Lower leg skin (tissue), 4 donors: ENCODE results near the gene FLNB. TPM values are rescaled to one million over a fixed set of nuclear protein-coding genes. Genes with fewer than 3 reads are reported as not detected.

Experiments used
- DNase-seq, 2 donors: peaks; one replicate each; pipeline ENCODE4 v3.0.0-alpha.2; 2019; ENCODE audit warnings: low spot score in 2 of 2
- H3K4me3 ChIP-seq: fragments of 200-600 bp; sonication (generic); 2 replicates; pipeline ENCODE4 v1.5.1; 2017; ENCODE audit warnings: mild to moderate bottlenecking, low read depth; ENCODE audit not compliant: poor library complexity, severe bottlenecking
- POLR2A ChIP-seq, 2 donors: fragments of 450-650 bp; IDR thresholded peaks; one replicate each; pipeline ENCODE4 v1.6.1; 2016 to 2017; ENCODE audit warnings: antibody characterized with exemption in 2 of 2, mild to moderate bottlenecking in 1 of 2, moderate library complexity in 1 of 2
- WGBS, 2 donors: methylation state at CpG; one replicate each; pipeline ENCODE4 v1.1.5; 2018; 5-methylcytosine and 5-hydroxymethylcytosine counted together
- intact Hi-C: fragments of 100-400 bp; cut with DNase I; formaldehyde crosslinking; loops from one replicate; pipeline ENCODE4 v1.15.0; 2023; ENCODE audit warnings: low total_unique reads
- total RNA-seq, 4 donors: library from RNA; depleted of rRNA; stranded (reverse); fragments of >200 nt; gene quantifications; one replicate each; pipeline ENCODE4 v1.1.0, GENCODE V29; 2016
- TF ChIP-seq, protein P1 (sequence below), 3 donors: fragments of 450-650 bp; IDR thresholded peaks; one replicate each; pipeline ENCODE4 v1.5.1; 2016; ENCODE audit warnings: antibody characterized with exemption in 3 of 3, mild to moderate bottlenecking in 3 of 3, moderate library complexity in 2 of 3

The FLNB gene
- total RNA-seq, 4 donors from 2014 or later = 108 to 155 (median 128) TPM

DNA sequence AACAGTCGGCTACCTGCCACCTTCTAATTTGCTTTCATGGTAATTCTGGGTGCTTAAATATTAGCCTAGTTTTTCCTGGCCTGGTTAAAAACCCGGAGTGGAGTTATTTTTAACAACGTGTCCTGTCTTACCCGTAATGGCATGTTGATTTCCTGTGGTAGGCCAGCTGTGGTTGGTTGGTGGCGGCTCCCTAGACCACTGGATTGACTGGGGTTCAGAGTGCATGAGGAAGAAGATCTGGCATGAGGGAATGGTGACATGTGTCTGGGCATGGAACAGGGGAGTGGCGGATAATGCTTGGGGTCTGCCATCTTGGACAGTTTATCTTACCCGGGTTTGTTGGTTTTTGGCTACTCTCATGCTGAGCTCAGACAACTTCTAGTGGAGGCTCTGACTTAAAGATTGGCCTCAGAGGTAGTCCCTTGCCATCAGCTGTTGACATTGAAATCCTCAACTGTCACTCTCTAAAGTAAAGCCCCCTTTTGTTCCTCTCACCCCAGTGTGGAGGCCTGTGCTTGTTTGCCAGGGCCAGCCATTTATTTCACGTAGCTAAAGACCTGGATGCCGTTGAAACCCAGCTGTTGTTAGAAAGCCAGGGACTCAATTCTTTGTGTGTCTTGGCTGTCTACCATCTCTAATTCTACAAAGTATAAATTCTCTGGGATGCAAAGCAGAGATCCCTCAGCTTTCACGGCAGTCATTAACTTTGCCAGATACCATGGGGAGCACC, 121.0 kb downstream of the FLNB start:
- TF ChIP-seq, protein P1, sequence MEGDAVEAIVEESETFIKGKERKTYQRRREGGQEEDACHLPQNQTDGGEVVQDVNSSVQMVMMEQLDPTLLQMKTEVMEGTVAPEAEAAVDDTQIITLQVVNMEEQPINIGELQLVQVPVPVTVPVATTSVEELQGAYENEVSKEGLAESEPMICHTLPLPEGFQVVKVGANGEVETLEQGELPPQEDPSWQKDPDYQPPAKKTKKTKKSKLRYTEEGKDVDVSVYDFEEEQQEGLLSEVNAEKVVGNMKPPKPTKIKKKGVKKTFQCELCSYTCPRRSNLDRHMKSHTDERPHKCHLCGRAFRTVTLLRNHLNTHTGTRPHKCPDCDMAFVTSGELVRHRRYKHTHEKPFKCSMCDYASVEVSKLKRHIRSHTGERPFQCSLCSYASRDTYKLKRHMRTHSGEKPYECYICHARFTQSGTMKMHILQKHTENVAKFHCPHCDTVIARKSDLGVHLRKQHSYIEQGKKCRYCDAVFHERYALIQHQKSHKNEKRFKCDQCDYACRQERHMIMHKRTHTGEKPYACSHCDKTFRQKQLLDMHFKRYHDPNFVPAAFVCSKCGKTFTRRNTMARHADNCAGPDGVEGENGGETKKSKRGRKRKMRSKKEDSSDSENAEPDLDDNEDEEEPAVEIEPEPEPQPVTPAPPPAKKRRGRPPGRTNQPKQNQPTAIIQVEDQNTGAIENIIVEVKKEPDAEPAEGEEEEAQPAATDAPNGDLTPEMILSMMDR (IDR thresholded peaks at IDR 0.05) = no peak
- TF ChIP-seq POLR2A (IDR thresholded peaks at IDR 0.05) = no peak
- DNase-seq = no peak

DNA sequence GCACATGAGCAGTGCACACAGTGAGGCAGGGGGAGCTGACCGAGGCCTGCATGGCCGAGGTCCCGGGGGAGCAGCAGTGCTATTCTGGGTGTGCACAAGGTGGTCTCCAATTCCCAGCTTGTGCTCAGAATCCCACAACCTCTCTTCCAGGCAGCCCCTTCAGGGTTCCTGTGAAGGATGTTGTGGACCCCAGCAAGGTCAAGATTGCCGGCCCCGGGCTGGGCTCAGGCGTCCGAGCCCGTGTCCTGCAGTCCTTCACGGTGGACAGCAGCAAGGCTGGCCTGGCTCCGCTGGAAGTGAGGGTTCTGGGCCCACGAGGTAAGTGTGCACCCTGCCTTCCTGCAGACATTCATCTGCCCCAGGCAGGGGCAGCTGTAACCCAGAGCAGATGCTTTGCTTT, 122.4 kb downstream of the FLNB start:
- WGBS, 2 donors = 85 to 95% methylated on average over 10 to 11 of the region's 11 CpGs
- intact Hi-C loops = no loop called here
- TF ChIP-seq, protein P1 (IDR thresholded peaks at IDR 0.05) = no peak
- no peak for TF ChIP-seq POLR2A (IDR thresholded peaks at IDR 0.05)
- DNase-seq = no peak
- no peak overlapping the region for H3K4me3 ChIP-seq

More for the DNA sequence above, 121.0 kb downstream of the FLNB start:
- intact Hi-C loops = no loop called here
- WGBS, 2 donors = 80 to 83% methylated on average over 10 of the region's 10 CpGs
- H3K4me3 ChIP-seq = no peak overlapping the region

DNA sequence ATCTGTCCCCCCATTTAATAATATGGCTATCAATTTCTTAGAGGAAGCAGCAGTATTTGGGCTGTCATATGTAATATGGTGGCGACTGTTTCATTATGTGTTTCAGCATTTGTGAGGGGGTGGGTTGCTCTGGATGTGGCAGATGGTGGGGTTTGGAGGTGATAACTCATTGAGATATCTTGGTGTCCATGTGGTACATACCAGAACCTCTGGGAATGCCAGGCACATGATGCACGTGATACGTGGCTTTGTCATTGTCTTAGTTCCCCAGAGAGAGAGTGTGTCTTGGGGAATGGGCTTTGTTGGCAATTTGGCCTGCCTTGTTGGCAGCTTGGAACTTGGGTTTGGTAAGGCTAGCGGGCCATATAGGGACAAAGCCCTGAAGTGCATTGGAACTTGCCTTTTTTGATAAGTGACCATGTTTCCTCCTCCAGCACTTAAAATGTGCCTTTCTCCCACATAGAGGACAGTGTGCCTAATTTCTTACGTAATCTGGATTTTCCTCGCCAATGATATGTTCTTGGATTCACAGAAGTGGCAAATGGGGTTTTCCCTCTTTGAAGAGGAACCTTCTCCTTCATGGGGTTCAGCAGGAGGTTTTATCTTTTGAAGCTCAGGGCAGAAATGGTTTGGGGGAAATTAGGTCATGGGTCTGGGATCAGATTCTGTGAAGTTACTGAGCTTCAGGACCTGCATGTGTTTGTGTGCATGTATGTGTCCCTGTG, 123.0 kb downstream of the FLNB start:
- no peak for DNase-seq
- intact Hi-C loops = no loop called here
- H3K4me3 ChIP-seq = no peak overlapping the region
- TF ChIP-seq POLR2A (IDR thresholded peaks at IDR 0.05) = no peak
- TF ChIP-seq, protein P1 (IDR thresholded peaks at IDR 0.05) = no peak
- WGBS, 2 donors = 90 to 94% methylated on average over 6 of the region's 6 CpGs

DNA sequence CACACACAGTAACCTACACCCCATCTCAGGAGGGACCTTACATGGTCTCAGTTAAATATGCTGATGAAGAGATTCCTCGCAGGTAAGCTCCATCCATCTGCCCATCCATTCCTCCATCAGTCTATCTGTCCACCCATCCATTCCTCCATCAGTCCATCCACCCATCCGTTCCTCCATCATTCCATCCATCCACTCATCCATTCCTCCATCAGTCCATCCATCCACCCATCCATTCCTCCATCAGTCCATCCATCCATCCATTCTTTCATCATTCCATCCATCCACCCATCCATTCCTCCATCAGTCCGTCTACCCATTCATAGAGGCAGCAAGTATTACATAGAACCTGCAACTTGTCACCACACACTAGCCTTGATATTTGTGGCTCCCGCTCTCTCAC, 124.6 kb downstream of the FLNB start:
- no peak for DNase-seq
- WGBS, 2 donors = 98% methylated on average over 4 of the region's 4 CpGs
- intact Hi-C loops = no loop called here
- TF ChIP-seq, protein P1 (IDR thresholded peaks at IDR 0.05) = no peak
- TF ChIP-seq POLR2A (IDR thresholded peaks at IDR 0.05) = no peak
- no peak overlapping the region for H3K4me3 ChIP-seq

DNA sequence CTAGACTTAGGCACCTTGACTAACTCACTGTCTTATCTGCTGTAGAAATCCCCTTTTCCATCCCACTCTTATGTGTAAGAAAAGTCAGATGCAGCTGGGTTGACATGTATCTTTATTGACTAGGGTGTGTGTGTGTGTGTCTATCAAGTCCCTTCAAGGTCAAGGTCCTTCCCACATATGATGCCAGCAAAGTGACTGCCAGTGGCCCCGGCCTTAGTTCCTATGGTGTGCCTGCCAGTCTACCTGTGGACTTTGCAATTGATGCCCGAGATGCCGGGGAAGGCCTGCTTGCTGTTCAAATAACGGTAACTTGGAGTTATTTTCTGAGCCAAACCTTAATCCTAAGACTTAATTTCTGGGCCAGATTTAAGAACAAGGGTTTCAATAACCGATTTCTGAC, 126.2 kb downstream of the FLNB start:
- intact Hi-C loops = no loop called here
- no peak overlapping the region for H3K4me3 ChIP-seq
- DNase-seq = no peak
- TF ChIP-seq POLR2A (IDR thresholded peaks at IDR 0.05) = no peak
- TF ChIP-seq, protein P1 (IDR thresholded peaks at IDR 0.05) = no peak
- WGBS, 2 donors = 90 to 92% methylated on average over 5 of the region's 5 CpGs
